Nephron (organoid): Measurements from ENCODE around the gene TACC3.
A peak's percentile ranks its signal among the peaks of the same experiment; 100 is the strongest.

Experiments
- H3K27ac Mint-ChIP-seq, 3 experiments: 2 replicates each; pipeline ENCODE4 v1.8.0; 2020; ENCODE audit warnings: mixed read lengths in 3 of 3, mild to moderate bottlenecking in 2 of 3, moderate library complexity in 1 of 3
- H3K27me3 Mint-ChIP-seq: 2 replicates; pipeline ENCODE4 v1.8.0; 2021; ENCODE audit warnings: low read depth, mild to moderate bottlenecking, moderate library complexity, mixed read lengths
- H3K36me3 Mint-ChIP-seq: 2 replicates; pipeline ENCODE4 v1.8.0; 2020; ENCODE audit warnings: low read depth, mixed read lengths
- H3K4me1 Mint-ChIP-seq: 2 replicates; pipeline ENCODE4 v1.8.0; 2020; ENCODE audit warnings: mixed read lengths
- H3K4me3 Mint-ChIP-seq, 3 experiments: 2 replicates each; pipeline ENCODE4 v1.8.0; 2020; ENCODE audit warnings: mild to moderate bottlenecking in 3 of 3, mixed read lengths in 3 of 3, moderate library complexity in 2 of 3
- H3K9me3 Mint-ChIP-seq: 2 replicates; pipeline ENCODE4 v1.8.0; 2020; ENCODE audit warnings: mixed read lengths
- CTCF ChIP-seq, 3 experiments: fragments of 200-600 bp; sonication (generic); IDR thresholded peaks; one replicate each; pipeline ENCODE4 v1.5.0; 2021; ENCODE audit warnings: antibody characterized with exemption in 3 of 3; ENCODE audit not compliant: unreplicated experiment in 3 of 3

TACC3 gene

GRCh38 chr4:1714303-1715001, 6.9 kb upstream of the TACC3 start:
- Mint-ChIP-seq H3K27me3 (no peaks in the 10 kb centered on the region), H3K36me3 (peaks cover 13% of the 10 kb centered on the region), H3K27ac (peak overlapping the region in 2 of 3 experiments; percentile 29 to 70), H3K4me1 (peaks cover 20% of the 10 kb centered on the region), H3K9me3 (no peaks in the 10 kb centered on the region), H3K4me3 (peak overlapping the region; percentile 86 to 94 (median 86))
- no peak for TF ChIP-seq CTCF (IDR thresholded peaks at IDR 0.05; ENCODE audit: unreplicated experiment in 3 of 3)

- H3K27me3 Mint-ChIP-seq: no peaks in the 10 kb centered on the region
- H3K27ac Mint-ChIP-seq: peak overlapping the region; percentile 29 to 56 (median 41)
- no peak for TF ChIP-seq CTCF (IDR thresholded peaks at IDR 0.05; ENCODE audit: unreplicated experiment in 3 of 3)
- H3K36me3 Mint-ChIP-seq: peaks cover 9% of the 10 kb centered on the region
- peak overlapping the region; percentile 86 to 94 (median 86) for H3K4me3 Mint-ChIP-seq
- H3K9me3 Mint-ChIP-seq: no peaks in the 10 kb centered on the region
- peaks cover 16% of the 10 kb centered on the region for H3K4me1 Mint-ChIP-seq
Measured at GRCh38 chr4:1715002-1715758, 6.1 kb upstream of the TACC3 start.

DNA sequence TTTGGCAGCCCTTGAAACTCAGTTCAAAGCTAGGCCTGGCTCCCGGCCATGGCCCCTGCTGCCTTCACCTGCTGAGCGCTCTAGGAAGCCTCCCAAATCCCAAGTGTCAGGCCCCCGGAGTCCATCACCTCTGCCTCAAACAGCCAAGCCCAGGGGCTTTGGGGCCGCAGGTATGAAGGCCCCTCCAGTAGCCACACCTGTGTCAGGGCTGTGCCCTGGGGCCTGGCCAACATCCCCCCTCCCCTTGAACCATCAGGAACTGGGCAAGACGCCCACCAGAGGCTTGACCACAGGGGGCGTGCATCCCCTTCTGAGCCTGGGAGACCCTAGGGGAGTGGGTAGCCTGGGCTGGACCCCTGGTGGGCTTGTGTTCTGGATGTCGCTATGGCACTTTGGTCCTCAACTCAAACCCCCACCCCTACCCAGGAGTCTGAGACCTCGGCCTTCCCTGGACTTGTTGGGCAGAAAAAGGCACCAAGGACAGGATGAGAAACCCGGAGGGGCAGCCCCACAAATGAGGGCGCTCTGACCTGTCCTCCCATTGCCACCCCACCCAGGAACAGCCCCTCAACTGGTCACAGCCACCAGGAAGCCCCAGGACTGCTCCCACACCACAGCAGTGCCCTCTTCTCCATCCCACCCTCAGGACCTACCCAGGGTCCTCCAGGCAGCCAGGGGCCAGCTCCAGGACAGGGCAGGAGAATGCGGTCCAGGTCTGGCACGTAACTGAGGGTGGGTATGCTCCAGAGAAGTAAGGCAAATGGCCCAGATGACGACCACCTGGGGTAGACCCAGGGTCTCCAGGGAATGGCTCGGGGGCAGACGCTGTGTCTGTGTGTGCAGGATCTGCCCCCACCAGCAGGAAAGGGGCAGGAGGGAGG, 5.0 kb upstream of the TACC3 start:
- Mint-ChIP-seq H3K4me1 (peaks cover 8% of the 10 kb centered on the region), H3K27me3 (no peaks in the 10 kb centered on the region), H3K36me3 (peaks cover 2% of the 10 kb centered on the region), H3K4me3 (peak overlapping the region in 2 of 3 experiments; percentile 41 to 63), H3K27ac (no peak overlapping the region), H3K9me3 (no peaks in the 10 kb centered on the region)
- TF ChIP-seq CTCF (IDR thresholded peaks at IDR 0.05; ENCODE audit: unreplicated experiment in 3 of 3): no peak

DNA sequence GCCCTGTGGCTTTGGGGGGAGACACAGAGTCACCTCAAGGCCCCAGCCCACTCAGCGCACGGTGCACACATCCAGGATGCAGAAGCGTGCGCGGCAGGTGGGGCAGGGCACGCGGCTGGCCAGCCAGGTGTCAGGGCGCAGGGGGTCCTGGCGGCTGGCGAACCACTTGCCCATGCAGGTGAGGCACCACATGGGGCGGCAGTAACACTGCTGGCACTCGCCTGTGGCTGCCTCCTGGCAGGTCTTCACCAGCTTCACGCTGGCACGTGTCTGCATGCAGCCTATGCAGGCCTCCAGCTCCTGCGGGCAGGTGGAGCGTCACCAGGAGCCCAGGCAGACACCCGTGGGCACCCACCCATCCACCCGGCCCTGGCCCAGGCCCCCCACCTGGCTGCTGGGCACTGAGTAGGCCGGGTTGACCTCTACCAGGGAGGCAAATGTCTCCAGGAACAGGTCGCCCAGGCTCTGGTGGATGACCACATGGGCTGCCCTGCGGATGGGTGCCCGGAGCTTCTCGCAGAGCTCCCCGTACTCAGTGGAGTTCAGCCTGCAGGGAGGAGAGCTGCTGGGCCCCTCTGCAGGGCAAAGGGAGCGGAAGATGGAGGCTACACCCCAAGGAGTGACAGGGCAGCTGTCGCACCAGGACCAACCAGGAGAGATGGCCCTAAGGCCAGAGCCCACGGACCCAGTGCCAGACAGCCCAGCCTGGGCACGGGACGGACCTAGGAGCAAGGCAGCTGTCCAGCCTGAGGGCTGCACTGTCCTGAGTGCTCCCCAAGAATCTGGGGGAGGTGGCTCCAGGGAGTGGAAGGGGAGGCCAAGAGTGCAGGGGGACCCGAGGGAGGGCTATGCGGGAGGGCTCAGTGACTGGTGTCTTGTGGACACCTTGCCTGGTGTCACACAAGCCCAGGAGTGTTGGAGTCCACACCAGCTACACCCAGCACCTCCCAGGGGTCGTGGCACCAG, 3.9 kb upstream of the TACC3 start:
- peak overlapping the region; percentile 42 to 88 (median 64) for H3K4me3 Mint-ChIP-seq
- H3K4me1 Mint-ChIP-seq: peaks cover 10% of the 10 kb centered on the region
- H3K27ac Mint-ChIP-seq: no peak overlapping the region
- no peaks in the 10 kb centered on the region for H3K27me3 Mint-ChIP-seq
- no peaks in the 10 kb centered on the region for H3K9me3 Mint-ChIP-seq
- TF ChIP-seq CTCF (IDR thresholded peaks at IDR 0.05; ENCODE audit: unreplicated experiment in 3 of 3): no peak
- no peaks in the 10 kb centered on the region for H3K36me3 Mint-ChIP-seq
